ENCODE results near the gene EDIL3. TPM values are rescaled to one million over a fixed set of nuclear protein-coding genes. Genes with fewer than 3 reads are reported as not detected.

The EDIL3 gene
- total RNA-seq, 4 donors from 2014 or later: 9.4 to 21.5 (median 17.5) TPM

DNA sequence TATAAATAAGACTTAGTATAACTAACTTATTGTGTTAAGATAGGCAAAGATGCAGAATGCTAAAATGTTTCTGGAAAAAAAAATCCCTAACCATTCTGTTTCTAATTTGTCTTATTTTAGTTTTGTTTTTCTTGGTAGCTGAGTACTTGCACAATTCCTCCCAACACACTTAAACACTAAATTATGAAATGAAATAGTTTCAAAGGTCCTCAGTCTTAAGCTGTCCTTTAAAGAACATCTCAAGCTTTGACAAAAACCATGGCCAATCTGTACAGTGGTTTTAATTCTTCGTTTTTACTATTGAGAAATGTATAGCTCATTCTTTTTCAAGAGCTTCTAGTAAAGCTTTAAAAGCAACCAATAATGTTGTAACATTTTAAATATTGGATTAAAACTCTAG lies 171.5 kb downstream of the EDIL3 start:
- WGBS: 70% methylated on average over 1 of the region's 1 CpG
- Histone ChIP-seq H3K27me3 (no peaks in the 10 kb centered on the region), H3K4me3 (no peak overlapping the region), H3K27ac (no peak overlapping the region), H3K9me3 (no peaks in the 10 kb centered on the region), H3K4me1 (no peaks in the 10 kb centered on the region), H3K36me3 (no peaks in the 10 kb centered on the region)
- DNase-seq (ENCODE audit: low spot score in 2 of 2): no peak
- no peak for TF ChIP-seq POLR2AphosphoS5 (IDR thresholded peaks at IDR 0.05)
- TF ChIP-seq POLR2A (IDR thresholded peaks at IDR 0.05): no peak
- TF ChIP-seq, protein P1, sequence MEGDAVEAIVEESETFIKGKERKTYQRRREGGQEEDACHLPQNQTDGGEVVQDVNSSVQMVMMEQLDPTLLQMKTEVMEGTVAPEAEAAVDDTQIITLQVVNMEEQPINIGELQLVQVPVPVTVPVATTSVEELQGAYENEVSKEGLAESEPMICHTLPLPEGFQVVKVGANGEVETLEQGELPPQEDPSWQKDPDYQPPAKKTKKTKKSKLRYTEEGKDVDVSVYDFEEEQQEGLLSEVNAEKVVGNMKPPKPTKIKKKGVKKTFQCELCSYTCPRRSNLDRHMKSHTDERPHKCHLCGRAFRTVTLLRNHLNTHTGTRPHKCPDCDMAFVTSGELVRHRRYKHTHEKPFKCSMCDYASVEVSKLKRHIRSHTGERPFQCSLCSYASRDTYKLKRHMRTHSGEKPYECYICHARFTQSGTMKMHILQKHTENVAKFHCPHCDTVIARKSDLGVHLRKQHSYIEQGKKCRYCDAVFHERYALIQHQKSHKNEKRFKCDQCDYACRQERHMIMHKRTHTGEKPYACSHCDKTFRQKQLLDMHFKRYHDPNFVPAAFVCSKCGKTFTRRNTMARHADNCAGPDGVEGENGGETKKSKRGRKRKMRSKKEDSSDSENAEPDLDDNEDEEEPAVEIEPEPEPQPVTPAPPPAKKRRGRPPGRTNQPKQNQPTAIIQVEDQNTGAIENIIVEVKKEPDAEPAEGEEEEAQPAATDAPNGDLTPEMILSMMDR (IDR thresholded peaks at IDR 0.05): no peak
- no peak for TF ChIP-seq EP300 (IDR thresholded peaks at IDR 0.05)

- no peak for TF ChIP-seq EP300 (IDR thresholded peaks at IDR 0.05)
- TF ChIP-seq POLR2AphosphoS5 (IDR thresholded peaks at IDR 0.05): no peak
- TF ChIP-seq, protein P1 (IDR thresholded peaks at IDR 0.05): no peak
- no peak for TF ChIP-seq POLR2A (IDR thresholded peaks at IDR 0.05)
- Histone ChIP-seq H3K27ac (no peak overlapping the region), H3K27me3 (no peaks in the 10 kb centered on the region), H3K9me3 (no peaks in the 10 kb centered on the region), H3K36me3 (no peaks in the 10 kb centered on the region), H3K4me3 (no peak overlapping the region), H3K4me1 (no peaks in the 10 kb centered on the region)
- WGBS: 58% methylated on average over 6 of the region's 6 CpGs
- DNase-seq (ENCODE audit: low spot score in 2 of 2): no peak
These were observed 179.9 kb downstream of the EDIL3 start for GRCh38 chr5:84204772-84205171.

- H3K4me1 ChIP-seq: no peaks in the 10 kb centered on the region
- no peak for DNase-seq (ENCODE audit: low spot score in 2 of 2)
- H3K27me3 ChIP-seq: no peaks in the 10 kb centered on the region
- no peaks in the 10 kb centered on the region for H3K36me3 ChIP-seq
- no peak for TF ChIP-seq POLR2A (IDR thresholded peaks at IDR 0.05)
- TF ChIP-seq POLR2AphosphoS5 (IDR thresholded peaks at IDR 0.05): no peak
- no peak for TF ChIP-seq EP300 (IDR thresholded peaks at IDR 0.05)
- TF ChIP-seq, protein P1 (IDR thresholded peaks at IDR 0.05): no peak
- 90% methylated on average over 1 of the region's 1 CpG for WGBS
- no peak overlapping the region for H3K4me3 ChIP-seq
- H3K27ac ChIP-seq: no peak overlapping the region
- no peaks in the 10 kb centered on the region for H3K9me3 ChIP-seq
These were observed 182.5 kb downstream of the EDIL3 start for GRCh38 chr5:84202136-84202535.

GRCh38 chr5:84197538-84197937 lies 187.1 kb downstream of the EDIL3 start:
- Histone ChIP-seq H3K27me3 (no peaks in the 10 kb centered on the region), H3K4me3 (no peak overlapping the region), H3K27ac (no peak overlapping the region), H3K9me3 (no peaks in the 10 kb centered on the region), H3K4me1 (no peaks in the 10 kb centered on the region), H3K36me3 (no peaks in the 10 kb centered on the region)
- 72% methylated on average over 2 of the region's 2 CpGs for WGBS
- TF ChIP-seq, protein P1 (IDR thresholded peaks at IDR 0.05): no peak
- TF ChIP-seq POLR2A (IDR thresholded peaks at IDR 0.05) (no peak), EP300 (IDR thresholded peaks at IDR 0.05) (no peak), POLR2AphosphoS5 (IDR thresholded peaks at IDR 0.05) (no peak)
- no peak for DNase-seq (ENCODE audit: low spot score in 2 of 2)

DNA sequence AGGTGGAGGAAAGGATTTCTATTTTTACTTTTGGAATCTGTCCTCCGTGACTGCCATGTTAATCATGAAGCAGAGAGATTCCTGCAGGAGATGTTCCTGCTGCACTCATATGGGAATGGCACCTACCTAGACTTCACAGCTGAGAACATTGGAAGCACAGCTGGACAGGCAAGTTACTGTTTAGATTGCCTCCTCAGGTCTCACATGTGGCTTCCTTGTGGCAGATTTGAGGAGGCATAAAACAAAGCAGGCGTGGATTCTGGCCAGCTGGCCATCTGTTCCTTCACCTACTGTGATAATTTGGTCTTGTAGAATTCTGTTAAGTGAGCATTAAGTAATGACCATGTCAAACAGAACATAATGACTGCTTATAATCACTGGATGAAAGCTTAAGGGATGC lies 193.4 kb downstream of the EDIL3 start:
- H3K4me1 ChIP-seq: no peaks in the 10 kb centered on the region
- 70% methylated on average over 2 of the region's 2 CpGs for WGBS
- H3K9me3 ChIP-seq: no peaks in the 10 kb centered on the region
- no peak for DNase-seq (ENCODE audit: low spot score in 2 of 2)
- no peaks in the 10 kb centered on the region for H3K27me3 ChIP-seq
- H3K36me3 ChIP-seq: no peaks in the 10 kb centered on the region
- no peak overlapping the region for H3K4me3 ChIP-seq
- TF ChIP-seq, protein P1 (IDR thresholded peaks at IDR 0.05): no peak
- TF ChIP-seq EP300 (IDR thresholded peaks at IDR 0.05) (no peak), POLR2AphosphoS5 (IDR thresholded peaks at IDR 0.05) (no peak), POLR2A (IDR thresholded peaks at IDR 0.05) (no peak)
- H3K27ac ChIP-seq: no peak overlapping the region

Measured in suprapubic skin (tissue), 4 donors.